HepG2 (cell line): Measurements from ENCODE around the gene ARL3. TPM values are rescaled to one million over a fixed set of nuclear protein-coding genes. Genes with fewer than 3 reads are reported as not detected.

Experiments
- AGO2 ChIP-seq: fragments of 200-400 bp; formaldehyde crosslinking; optimal IDR thresholded peaks from 2 replicates; pipeline ENCODE3; 2017; ENCODE audit warnings: mild to moderate bottlenecking, low read depth, low read length, moderate library complexity
- CEBPG ChIP-seq: IDR thresholded peaks from 2 replicates; pipeline ENCODE4 v1.6.1; 2016
- JARID2 ChIP-seq: sonication (generic); formaldehyde crosslinking; IDR thresholded peaks from 2 replicates; pipeline ENCODE4 v1.8.1; 2023; ENCODE audit warnings: missing genetic modification reagents, inconsistent platforms; ENCODE audit not compliant: insufficient replicate concordance
- KDM5B ChIP-seq: sonication (generic); formaldehyde crosslinking; IDR thresholded peaks from 2 replicates; pipeline ENCODE4 v1.4.0; 2020; ENCODE audit warnings: missing genetic modification reagents, mild to moderate bottlenecking, borderline replicate concordance
- MEF2D ChIP-seq: sonication (generic); formaldehyde crosslinking; IDR thresholded peaks from 2 replicates; pipeline ENCODE4 v1.5.1; 2020; ENCODE audit warnings: mild to moderate bottlenecking, missing genetic modification reagents
- PCBP1 ChIP-seq: fragments of 200-400 bp; formaldehyde crosslinking; IDR thresholded peaks from 2 replicates; pipeline ENCODE4 v1.6.1; 2017; ENCODE audit warnings: mild to moderate bottlenecking, low read depth, low read length, borderline replicate concordance
- PRPF4 ChIP-seq: fragments of 200-400 bp; formaldehyde crosslinking; IDR thresholded peaks from 2 replicates; pipeline ENCODE4 v1.6.1; 2016; ENCODE audit warnings: low read length, low read depth; ENCODE audit not compliant: poor library complexity, severe bottlenecking
- ZFX ChIP-seq: sonication (generic); formaldehyde crosslinking; IDR thresholded peaks from 2 replicates; pipeline ENCODE4 v1.4.0; 2020; ENCODE audit warnings: mild to moderate bottlenecking, low read depth, missing genetic modification reagents, moderate library complexity
- ZMYM2 ChIP-seq: sonication (generic); formaldehyde crosslinking; IDR thresholded peaks from 2 replicates; pipeline ENCODE4 v1.8.0; 2022; ENCODE audit warnings: mild to moderate bottlenecking, missing genetic modification reagents
- ZNF234 ChIP-seq: sonication (generic); formaldehyde crosslinking; conservative IDR thresholded peaks from 2 replicates; pipeline ENCODE4 v1.5.1; 2020; ENCODE audit warnings: mild to moderate bottlenecking, missing genetic modification reagents
- ZNF274 ChIP-seq: sonication (generic); formaldehyde crosslinking; IDR thresholded peaks from 2 replicates; pipeline ENCODE4 v1.5.1; 2020; ENCODE audit warnings: mild to moderate bottlenecking, missing genetic modification reagents
- ZNF616 ChIP-seq: sonication (generic); formaldehyde crosslinking; IDR thresholded peaks from 2 replicates; pipeline ENCODE4 v1.5.0; 2020; ENCODE audit warnings: low read depth, mild to moderate bottlenecking, missing genetic modification reagents
- ZNF775 ChIP-seq: sonication (generic); formaldehyde crosslinking; IDR thresholded peaks from 2 replicates; pipeline ENCODE4 v1.4.0; 2020; ENCODE audit warnings: missing genetic modification reagents, mild to moderate bottlenecking, moderate library complexity, borderline replicate concordance
- polyA plus RNA-seq, 8 experiments: library from polyadenylated mRNA; depleted of rRNA in 3 of 8; stranded (reverse) in 7 of 8; unstranded in 1 of 8; fragments of >200 nt; fragmentation: Illumina TruSeq in 4 of 8; extraction: Trizol in 4 of 8; gene quantifications; 2 replicates each; pipeline versions ENCODE4 v1.2.1 to v1.2.3, GENCODE V29; 2011 to 2016; ENCODE audit warnings: low read depth in 4 of 8, missing spikeins in 1 of 8, mixed read lengths in 1 of 8; ENCODE audit not compliant: insufficient read depth in 1 of 8
- total RNA-seq, 5 experiments: library from RNA; depleted of rRNA; stranded (reverse); fragments of >200 nt; fragmentation: Illumina TruSeq; extraction: Trizol; gene quantifications; 2 replicates each; pipeline ENCODE4 v1.2.3, GENCODE V29; 2016; ENCODE audit warnings: low read depth in 1 of 5
- TF ChIP-seq, protein P1 (sequence below): sonication (generic); formaldehyde crosslinking; IDR thresholded peaks from 2 replicates; pipeline ENCODE4 v1.4.0; 2020; ENCODE audit warnings: missing genetic modification reagents, borderline replicate concordance
- TF ChIP-seq, protein P2 (sequence below): IDR thresholded peaks from 2 replicates; pipeline ENCODE4 v1.6.1; 2016; ENCODE audit warnings: low read depth, borderline replicate concordance
- TF ChIP-seq, protein P3 (sequence below): sonication (generic); formaldehyde crosslinking; IDR thresholded peaks from 2 replicates; pipeline ENCODE4 v1.5.1; 2020; ENCODE audit warnings: mild to moderate bottlenecking, missing genetic modification reagents, moderate library complexity

ARL3 gene
- total and polyA plus RNA-seq, 2 of the 13 experiments (the other 11 are each of a cell fraction or from before 2014, with no cell fraction given): 5.2 to 6.6 TPM

DNA sequence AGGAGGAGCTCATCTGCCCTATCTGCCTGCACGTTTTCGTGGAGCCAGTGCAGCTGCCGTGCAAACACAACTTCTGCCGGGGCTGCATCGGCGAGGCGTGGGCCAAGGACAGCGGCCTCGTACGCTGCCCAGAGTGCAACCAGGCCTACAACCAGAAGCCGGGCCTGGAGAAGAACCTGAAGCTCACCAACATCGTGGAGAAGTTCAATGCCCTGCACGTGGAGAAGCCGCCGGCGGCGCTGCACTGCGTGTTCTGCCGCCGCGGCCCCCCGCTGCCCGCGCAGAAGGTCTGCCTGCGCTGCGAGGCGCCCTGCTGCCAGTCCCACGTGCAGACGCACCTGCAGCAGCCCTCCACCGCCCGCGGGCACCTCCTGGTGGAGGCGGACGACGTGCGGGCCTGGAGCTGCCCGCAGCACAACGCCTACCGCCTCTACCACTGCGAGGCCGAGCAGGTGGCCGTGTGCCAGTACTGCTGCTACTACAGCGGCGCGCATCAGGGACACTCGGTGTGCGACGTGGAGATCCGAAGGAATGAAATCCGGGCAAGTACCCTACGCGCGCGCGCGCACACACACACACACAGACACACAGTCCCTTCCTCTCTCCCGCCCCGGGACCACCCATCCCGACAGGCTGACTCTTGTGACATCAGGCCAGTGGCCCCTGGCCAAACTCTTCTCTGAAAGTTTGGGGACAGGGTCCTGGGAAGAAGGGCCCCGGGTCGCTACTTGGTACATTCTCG is 69.4 kb downstream of the ARL3 start (continued):
- TF ChIP-seq, protein P1, sequence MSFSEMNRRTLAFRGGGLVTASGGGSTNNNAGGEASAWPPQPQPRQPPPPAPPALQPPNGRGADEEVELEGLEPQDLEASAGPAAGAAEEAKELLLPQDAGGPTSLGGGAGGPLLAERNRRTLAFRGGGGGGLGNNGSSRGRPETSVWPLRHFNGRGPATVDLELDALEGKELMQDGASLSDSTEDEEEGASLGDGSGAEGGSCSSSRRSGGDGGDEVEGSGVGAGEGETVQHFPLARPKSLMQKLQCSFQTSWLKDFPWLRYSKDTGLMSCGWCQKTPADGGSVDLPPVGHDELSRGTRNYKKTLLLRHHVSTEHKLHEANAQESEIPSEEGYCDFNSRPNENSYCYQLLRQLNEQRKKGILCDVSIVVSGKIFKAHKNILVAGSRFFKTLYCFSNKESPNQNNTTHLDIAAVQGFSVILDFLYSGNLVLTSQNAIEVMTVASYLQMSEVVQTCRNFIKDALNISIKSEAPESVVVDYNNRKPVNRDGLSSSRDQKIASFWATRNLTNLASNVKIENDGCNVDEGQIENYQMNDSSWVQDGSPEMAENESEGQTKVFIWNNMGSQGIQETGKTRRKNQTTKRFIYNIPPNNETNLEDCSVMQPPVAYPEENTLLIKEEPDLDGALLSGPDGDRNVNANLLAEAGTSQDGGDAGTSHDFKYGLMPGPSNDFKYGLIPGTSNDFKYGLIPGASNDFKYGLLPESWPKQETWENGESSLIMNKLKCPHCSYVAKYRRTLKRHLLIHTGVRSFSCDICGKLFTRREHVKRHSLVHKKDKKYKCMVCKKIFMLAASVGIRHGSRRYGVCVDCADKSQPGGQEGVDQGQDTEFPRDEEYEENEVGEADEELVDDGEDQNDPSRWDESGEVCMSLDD (CRISPR knock-in tag): peak; percentile 29; the same call in 1 of the 2 replicates
- TF ChIP-seq MEF2D (CRISPR knock-in tag) (no peak), PRPF4 (no peak), PCBP1 (no peak), CEBPG (CRISPR knock-in tag) (no peak; the same call in 1 of the 2 replicates), ZFX (peak; percentile 91), AGO2 (peak; percentile 88), ZNF274 (peak; percentile 95; the same call in 1 of the 2 replicates), JARID2 (CRISPR knock-in tag) (peak; percentile 36), ZNF234 (CRISPR knock-in tag) (peak; percentile 98), ZNF616 (peak; percentile 92; the same call in 1 of the 2 replicates), ZNF775 (CRISPR knock-in tag) (peak; percentile 82), ZMYM2 (no peak), KDM5B (CRISPR knock-in tag) (peak; percentile 97)
- TF ChIP-seq, protein P2, sequence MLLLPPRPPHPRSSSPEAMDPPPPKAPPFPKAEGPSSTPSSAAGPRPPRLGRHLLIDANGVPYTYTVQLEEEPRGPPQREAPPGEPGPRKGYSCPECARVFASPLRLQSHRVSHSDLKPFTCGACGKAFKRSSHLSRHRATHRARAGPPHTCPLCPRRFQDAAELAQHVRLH: peak; percentile 92; the same call in 1 of the 2 replicates
- TF ChIP-seq, protein P3, sequence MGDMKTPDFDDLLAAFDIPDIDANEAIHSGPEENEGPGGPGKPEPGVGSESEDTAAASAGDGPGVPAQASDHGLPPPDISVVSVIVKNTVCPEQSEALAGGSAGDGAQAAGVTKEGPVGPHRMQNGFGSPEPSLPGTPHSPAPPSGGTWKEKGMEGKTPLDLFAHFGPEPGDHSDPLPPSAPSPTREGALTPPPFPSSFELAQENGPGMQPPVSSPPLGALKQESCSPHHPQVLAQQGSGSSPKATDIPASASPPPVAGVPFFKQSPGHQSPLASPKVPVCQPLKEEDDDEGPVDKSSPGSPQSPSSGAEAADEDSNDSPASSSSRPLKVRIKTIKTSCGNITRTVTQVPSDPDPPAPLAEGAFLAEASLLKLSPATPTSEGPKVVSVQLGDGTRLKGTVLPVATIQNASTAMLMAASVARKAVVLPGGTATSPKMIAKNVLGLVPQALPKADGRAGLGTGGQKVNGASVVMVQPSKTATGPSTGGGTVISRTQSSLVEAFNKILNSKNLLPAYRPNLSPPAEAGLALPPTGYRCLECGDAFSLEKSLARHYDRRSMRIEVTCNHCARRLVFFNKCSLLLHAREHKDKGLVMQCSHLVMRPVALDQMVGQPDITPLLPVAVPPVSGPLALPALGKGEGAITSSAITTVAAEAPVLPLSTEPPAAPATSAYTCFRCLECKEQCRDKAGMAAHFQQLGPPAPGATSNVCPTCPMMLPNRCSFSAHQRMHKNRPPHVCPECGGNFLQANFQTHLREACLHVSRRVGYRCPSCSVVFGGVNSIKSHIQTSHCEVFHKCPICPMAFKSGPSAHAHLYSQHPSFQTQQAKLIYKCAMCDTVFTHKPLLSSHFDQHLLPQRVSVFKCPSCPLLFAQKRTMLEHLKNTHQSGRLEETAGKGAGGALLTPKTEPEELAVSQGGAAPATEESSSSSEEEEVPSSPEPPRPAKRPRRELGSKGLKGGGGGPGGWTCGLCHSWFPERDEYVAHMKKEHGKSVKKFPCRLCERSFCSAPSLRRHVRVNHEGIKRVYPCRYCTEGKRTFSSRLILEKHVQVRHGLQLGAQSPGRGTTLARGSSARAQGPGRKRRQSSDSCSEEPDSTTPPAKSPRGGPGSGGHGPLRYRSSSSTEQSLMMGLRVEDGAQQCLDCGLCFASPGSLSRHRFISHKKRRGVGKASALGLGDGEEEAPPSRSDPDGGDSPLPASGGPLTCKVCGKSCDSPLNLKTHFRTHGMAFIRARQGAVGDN (CRISPR knock-in tag): peak; percentile 99
